WI38 (cell line): ENCODE results near the gene BICD2.

Experiments used
- H3K4me3 ChIP-seq: 2 replicates; pipeline ENCODE4 v1.5.1; 2011; ENCODE audit warnings: low read depth, mild to moderate bottlenecking, control low read depth, low read length
- TF ChIP-seq, protein P1 (sequence below): IDR thresholded peaks from 2 replicates; pipeline ENCODE4 v1.5.1; 2012; ENCODE audit warnings: low read depth, mild to moderate bottlenecking, control low read depth, low read length

Gene BICD2

DNA sequence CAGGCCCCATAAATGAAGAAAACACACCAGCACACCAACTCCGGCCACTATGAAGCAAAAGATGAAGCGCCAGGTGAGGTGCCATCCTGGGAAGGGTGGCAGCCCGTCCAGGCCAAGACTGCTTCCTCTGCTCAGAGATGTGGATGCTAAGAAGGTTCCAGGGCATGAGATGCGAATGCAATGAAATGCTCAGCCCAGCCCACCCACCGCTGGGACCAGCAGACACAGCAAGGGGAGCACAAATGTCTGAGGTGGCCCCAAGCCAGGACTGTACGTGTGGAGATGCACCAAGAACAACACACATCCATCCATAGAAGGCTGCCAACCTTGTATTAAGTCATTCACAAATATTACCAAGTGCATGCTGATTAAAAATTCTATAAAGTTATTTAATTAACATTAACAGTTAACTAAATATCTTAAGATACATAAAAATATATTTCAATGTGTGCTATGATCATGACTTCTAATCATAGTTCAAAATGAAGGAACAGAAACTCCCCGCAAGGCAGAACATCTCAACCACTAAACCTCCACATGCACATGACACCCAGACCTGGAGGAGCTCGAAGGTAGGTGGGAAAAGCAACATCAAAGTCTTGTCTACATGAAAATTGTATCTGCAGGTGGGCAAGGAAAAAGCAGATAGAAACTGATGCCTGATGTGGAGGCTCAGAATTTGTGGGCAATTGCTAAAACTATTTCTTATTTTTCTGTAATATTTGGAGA is 43.7 kb downstream of the BICD2 start:
- no peak overlapping the region for H3K4me3 ChIP-seq
- TF ChIP-seq, protein P1, sequence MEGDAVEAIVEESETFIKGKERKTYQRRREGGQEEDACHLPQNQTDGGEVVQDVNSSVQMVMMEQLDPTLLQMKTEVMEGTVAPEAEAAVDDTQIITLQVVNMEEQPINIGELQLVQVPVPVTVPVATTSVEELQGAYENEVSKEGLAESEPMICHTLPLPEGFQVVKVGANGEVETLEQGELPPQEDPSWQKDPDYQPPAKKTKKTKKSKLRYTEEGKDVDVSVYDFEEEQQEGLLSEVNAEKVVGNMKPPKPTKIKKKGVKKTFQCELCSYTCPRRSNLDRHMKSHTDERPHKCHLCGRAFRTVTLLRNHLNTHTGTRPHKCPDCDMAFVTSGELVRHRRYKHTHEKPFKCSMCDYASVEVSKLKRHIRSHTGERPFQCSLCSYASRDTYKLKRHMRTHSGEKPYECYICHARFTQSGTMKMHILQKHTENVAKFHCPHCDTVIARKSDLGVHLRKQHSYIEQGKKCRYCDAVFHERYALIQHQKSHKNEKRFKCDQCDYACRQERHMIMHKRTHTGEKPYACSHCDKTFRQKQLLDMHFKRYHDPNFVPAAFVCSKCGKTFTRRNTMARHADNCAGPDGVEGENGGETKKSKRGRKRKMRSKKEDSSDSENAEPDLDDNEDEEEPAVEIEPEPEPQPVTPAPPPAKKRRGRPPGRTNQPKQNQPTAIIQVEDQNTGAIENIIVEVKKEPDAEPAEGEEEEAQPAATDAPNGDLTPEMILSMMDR, result no peak

DNA sequence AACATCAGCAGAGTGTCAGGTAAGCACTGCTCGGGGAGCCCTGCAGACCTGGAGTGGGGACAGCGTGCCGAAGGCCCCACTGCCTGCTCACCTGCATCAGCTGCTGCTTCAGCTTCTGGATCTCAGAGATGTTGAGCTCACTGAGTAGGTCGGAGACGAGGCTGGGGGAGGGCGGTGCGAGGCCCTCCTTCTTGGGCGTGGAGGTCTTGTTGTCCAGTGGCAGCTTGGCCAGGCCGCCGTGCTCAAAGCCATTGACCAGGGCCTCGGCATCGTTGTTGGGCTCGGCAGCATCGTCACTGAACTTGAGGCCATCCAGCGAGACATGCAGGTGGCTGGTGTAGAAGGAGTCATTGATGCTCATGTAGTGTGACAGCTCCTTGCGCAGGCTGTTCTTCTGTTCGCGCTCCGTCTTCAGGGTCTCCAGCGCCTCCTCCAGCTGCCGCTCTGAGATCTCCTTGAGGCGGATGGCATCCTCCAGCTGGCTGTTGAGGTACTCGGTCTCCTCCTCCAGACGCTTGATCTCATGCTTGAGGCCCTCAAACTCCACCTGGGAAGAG is 44.3 kb downstream of the BICD2 start:
- H3K4me3 ChIP-seq, result no peak overlapping the region
- TF ChIP-seq, protein P1, result no peak

DNA sequence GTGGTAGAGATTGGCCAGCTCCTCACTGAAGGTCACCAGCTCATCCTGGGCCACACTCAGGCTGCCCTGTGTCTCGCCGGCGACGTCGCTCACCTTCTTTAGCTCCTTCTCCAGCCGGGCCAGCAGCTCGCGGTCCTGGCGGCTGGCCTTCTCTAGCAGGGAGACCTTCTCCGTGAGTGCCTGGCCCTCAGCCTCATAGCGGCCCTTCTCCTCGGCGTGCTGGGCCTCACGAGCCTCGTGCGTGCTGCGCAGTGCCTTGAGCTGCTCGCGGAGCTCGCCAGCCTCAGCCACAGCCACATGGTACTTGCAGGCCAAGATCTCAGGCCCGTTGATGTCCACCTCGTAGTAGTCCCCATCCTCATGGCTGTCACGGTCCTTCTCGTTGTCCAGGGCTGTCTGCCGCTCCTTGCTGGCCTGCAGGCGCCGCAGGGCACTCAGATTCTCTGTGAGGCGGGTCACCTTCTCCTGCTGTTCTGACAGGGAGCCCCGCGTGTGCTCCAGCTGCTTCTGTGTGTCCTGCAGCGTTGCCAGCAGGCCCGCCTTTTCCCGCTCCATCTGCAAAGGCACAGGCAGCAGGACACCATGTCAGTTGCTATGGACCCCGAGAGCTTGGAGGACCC is 45.5 kb downstream of the BICD2 start:
- TF ChIP-seq, protein P1, result no peak
- no peak overlapping the region for H3K4me3 ChIP-seq

DNA sequence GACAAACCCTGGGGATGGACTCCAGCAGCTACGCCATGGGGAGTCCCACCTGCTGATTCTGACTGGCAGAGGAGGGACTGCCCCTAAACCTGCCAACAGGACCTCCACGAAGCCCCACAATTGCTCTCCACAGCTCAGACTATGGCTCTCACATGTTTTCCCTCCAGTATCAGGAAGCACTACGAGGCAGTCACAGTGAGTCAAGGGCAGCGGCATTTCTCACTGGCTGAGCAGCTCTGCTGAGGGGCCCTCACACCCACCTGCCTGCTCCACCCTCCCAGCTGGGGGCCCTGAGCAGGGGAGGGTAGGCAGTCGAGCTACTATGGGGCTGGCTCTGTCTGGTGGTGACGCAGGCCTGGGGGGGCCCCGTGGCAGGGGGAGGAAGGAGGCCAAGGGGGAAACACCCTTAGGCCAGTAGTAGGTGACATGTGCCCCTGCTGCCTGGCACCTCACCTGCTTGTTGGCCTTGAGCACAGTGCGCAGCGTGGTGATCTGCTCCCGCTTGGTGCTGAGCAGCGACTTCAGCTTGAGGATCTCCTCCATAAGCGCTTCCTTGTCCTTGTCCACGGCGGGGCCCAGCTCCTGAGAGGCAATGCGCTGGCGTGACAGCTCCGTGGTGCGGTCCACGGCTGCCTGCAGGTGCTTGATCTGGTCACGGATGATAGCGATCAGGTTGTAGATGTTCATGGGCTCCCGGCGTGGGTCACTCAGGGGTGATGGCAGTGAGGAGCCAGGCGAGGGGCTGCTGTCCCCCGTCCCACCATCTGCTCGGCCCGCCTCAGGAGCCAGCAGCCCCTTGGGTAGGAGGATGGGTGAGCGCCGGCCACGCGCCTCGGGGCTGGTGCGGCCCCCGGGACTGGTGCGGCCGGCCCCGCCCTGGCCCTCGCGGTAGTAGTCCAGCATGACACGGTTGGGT is 46.3 kb downstream of the BICD2 start:
- H3K4me3 ChIP-seq, result no peak overlapping the region
- TF ChIP-seq, protein P1, result no peak

DNA sequence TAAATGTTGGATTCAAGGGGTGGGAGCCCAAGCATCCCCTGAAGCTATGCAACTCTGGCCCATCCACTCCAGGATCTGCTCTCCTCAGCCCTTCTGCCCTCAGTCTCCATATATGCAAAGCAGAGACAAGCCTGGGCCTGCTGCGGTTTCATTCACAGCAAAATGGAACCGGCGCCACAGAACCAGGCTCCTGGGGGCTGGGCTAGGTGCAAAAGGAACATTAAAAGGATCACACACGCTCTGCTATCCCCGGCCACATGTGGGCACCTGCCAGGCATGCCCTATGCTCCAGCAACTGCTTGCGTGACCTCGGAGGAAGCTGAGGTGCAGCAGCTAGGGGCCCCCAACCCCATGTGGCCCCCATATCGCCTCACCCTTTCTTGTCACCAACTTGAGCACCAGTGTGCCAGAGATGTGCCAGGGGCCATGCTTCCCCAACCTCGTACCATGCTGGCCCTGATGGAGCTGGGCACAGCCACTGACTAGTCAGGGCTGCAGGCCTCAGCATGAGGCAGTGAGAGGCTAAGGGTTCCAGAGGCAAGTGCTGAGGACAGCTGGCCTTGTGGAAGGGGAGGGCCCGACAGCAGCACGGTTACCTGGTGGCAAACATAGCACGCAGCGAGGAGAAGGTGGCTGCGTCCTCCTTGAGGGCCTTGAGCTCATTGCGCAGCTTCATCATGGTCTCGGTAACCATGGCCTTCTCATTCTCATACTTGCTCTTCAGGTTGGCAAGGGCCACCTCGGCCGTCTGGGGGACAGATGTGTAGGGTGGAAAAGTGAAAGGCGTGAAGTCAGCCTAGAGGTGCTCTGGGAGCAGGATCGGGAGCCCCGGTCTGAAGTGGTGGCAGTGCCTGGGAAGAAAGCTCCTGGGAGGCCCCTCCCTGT is 47.2 kb downstream of the BICD2 start:
- no peak overlapping the region for H3K4me3 ChIP-seq
- TF ChIP-seq, protein P1, result no peak

DNA sequence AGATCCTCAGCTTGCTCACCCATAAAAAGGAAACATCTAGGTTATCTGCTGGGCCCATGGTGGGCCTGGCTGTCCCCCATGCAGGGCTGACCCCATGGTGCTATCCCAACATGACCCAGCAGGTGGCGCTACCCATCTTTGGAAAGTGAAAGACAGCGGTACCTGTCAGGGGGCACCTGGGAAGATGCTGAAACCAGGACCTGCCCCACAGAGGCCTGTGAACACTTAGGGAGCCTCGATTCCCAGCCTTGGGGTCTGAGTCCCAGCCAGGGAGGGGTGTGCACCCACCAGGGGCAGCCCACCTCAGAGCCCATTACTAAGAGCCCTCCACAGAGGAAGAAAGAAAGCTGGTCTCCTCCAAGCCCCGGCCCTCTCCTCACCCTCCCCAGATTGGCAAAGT is 48.1 kb downstream of the BICD2 start:
- TF ChIP-seq, protein P1, result peak; percentile 97
- no peak overlapping the region for H3K4me3 ChIP-seq
